ENCODE results near the gene SLC35F6. TPM values are rescaled to one million over a fixed set of nuclear protein-coding genes. Genes with fewer than 3 reads are reported as not detected.
A peak's percentile ranks its signal among the peaks of the same experiment; 100 is the strongest.

The SLC35F6 gene
- total and polyA plus RNA-seq, 9 of the 15 experiments (the other 6 are each of a cell fraction or from before 2014, with no cell fraction given) = 11.9 to 47.3 (median 22.5) TPM

DNA sequence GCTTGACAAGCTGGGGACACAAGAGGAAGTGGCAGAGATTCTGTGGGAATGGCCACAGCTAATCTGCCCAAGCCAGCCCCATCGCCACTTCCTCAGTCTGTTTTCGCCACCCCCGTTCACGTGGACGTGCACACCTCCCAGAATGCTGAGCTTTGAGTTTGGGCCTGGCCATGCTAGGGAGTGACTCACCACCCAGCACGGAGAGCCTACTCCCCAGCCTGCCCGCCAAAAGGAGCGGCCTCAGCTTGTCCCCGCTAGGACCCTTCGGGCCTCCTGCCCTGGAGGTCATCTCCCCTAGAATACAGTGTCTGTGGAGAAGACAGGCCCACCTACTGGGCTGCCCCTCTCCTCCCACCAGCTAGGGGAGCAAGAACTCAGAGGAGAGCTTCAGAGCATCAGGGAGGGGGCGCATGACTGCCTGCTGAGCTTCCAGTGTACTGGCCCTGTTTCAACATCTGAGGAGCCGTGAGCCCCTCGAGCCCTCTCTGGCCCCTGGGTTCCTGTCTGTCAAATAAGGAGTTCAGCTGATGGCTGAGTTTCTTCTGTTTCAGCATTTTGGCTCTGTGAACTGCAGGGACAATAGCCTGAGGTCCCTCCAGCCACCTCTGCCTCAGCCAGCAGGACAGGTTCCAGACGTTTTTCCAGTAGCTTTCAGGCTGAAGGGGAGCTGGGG lies 5.1 kb downstream of the SLC35F6 start (continued):
- TF ChIP-seq, protein P1, sequence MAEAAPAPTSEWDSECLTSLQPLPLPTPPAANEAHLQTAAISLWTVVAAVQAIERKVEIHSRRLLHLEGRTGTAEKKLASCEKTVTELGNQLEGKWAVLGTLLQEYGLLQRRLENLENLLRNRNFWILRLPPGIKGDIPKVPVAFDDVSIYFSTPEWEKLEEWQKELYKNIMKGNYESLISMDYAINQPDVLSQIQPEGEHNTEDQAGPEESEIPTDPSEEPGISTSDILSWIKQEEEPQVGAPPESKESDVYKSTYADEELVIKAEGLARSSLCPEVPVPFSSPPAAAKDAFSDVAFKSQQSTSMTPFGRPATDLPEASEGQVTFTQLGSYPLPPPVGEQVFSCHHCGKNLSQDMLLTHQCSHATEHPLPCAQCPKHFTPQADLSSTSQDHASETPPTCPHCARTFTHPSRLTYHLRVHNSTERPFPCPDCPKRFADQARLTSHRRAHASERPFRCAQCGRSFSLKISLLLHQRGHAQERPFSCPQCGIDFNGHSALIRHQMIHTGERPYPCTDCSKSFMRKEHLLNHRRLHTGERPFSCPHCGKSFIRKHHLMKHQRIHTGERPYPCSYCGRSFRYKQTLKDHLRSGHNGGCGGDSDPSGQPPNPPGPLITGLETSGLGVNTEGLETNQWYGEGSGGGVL (CRISPR knock-in tag; IDR thresholded peaks at IDR 0.05) = no peak
- peak; percentile 82 for TF ChIP-seq SMARCC2 (IDR thresholded peaks at IDR 0.05; ENCODE audit: low read depth)
- no peak for TF ChIP-seq HMG20A (CRISPR knock-in tag; conservative IDR thresholded peaks at IDR 0.05)
- no peak for TF ChIP-seq ZNF764 (CRISPR knock-in tag; IDR thresholded peaks at IDR 0.05; ENCODE audit: low read depth)
- TF ChIP-seq ZNF124 (CRISPR knock-in tag; IDR thresholded peaks at IDR 0.05) = no peak
- TF ChIP-seq, protein P2, sequence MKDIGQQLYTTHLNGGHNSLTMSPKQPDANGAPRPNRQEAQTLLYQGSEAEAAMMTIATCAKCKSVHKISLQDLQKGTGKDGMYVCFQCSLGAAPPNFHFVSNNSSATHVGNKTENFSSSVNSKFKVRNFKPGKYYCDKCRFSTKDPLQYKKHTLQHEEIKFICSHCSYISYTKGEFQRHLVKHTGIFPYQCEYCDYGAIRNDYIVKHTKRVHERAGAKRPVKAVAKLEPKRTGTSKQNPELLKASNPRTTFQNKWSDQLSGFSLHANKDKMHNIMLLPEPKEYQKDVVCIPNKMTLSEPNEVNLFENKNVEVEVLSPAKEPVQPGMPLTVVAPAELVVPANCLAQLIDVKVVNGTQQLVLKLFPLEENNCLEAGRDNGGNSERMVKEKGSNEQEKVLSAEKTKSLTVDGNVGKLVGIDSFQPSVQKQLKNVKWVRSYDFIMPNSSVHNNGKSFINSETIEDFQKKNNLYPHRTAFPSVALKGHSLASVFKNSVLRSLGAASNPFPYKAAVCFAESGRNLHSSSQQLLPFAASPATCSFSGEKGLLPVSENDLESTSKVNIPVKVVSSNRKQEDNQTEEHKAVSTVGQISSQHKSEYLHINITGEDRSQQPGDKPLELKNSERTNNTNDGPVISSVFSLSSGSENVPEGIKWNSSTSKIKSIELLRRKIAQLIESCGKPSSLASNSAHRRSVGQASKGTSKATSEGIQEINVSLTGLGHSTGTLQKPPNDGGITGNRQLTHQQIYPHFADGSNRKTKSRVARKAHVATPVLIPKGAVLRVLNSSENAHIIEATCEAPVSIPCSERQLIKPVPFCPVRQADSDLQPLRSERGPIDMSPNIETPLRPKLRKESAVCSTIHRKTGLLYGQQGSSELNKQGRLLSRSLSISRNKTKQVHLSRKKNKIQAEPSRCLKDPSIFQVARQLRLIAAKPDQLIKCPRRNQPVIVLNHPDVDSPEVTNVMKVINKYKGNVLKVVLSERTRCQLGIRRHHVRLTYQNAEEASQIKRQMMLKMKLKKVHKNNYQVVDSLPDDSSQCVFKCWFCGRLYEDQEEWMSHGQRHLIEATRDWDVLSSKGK (CRISPR knock-in tag; IDR thresholded peaks at IDR 0.05) = no peak
- TF ChIP-seq, protein P3, sequence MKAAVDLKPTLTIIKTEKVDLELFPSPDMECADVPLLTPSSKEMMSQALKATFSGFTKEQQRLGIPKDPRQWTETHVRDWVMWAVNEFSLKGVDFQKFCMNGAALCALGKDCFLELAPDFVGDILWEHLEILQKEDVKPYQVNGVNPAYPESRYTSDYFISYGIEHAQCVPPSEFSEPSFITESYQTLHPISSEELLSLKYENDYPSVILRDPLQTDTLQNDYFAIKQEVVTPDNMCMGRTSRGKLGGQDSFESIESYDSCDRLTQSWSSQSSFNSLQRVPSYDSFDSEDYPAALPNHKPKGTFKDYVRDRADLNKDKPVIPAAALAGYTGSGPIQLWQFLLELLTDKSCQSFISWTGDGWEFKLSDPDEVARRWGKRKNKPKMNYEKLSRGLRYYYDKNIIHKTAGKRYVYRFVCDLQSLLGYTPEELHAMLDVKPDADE (conservative IDR thresholded peaks at IDR 0.05; ENCODE audit: control insufficient read depth, low read depth, low read length) = peak; percentile 91; the same call in 1 of the 2 replicates
- TF ChIP-seq, protein P4, sequence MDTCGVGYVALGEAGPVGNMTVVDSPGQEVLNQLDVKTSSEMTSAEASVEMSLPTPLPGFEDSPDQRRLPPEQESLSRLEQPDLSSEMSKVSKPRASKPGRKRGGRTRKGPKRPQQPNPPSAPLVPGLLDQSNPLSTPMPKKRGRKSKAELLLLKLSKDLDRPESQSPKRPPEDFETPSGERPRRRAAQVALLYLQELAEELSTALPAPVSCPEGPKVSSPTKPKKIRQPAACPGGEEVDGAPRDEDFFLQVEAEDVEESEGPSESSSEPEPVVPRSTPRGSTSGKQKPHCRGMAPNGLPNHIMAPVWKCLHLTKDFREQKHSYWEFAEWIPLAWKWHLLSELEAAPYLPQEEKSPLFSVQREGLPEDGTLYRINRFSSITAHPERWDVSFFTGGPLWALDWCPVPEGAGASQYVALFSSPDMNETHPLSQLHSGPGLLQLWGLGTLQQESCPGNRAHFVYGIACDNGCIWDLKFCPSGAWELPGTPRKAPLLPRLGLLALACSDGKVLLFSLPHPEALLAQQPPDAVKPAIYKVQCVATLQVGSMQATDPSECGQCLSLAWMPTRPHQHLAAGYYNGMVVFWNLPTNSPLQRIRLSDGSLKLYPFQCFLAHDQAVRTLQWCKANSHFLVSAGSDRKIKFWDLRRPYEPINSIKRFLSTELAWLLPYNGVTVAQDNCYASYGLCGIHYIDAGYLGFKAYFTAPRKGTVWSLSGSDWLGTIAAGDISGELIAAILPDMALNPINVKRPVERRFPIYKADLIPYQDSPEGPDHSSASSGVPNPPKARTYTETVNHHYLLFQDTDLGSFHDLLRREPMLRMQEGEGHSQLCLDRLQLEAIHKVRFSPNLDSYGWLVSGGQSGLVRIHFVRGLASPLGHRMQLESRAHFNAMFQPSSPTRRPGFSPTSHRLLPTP (IDR thresholded peaks at IDR 0.05; ENCODE audit: borderline replicate concordance, extremely low read depth, insufficient read length) = no peak
- no peak for TF ChIP-seq YBX1 (IDR thresholded peaks at IDR 0.05)

Data from K562 (cell line).